Measurements from ENCODE around the gene GGT7. TPM values are rescaled to one million over a fixed set of nuclear protein-coding genes. Genes with fewer than 3 reads are reported as not detected.
A peak's percentile ranks its signal among the peaks of the same experiment; 100 is the strongest.

The GGT7 gene
- total RNA-seq, 2 experiments from 2014 or later = 1.8 to 2.7 TPM

GRCh38 chr20:34825530-34826362, 46.9 kb downstream of the GGT7 start, which contains the start of gene NCOA6:
Gene NCOA6, minus strand, starts transcription at chr20:34825651. Its CDS starts 43,296 bp downstream, at chr20:34782355.
- Histone ChIP-seq H3K36me3 (ENCODE audit: insufficient read depth, low read length) (no peaks in the 10 kb centered on the region), H3K9me3 (ENCODE audit: low read length) (no peaks in the 10 kb centered on the region), H4K20me1 (ENCODE audit: insufficient read depth, low read length) (peaks cover 10% of the 10 kb centered on the region; the same call in 1 of the 2 replicates), H3K4me2 (ENCODE audit: low read length) (peak within 1 kb of the TSS; percentile 91), H3K27ac (ENCODE audit: low read depth, low read length, poor library complexity, severe bottlenecking) (peak within 1 kb of the TSS; percentile 61), H3K4me3 (ENCODE audit: low read depth, low read length, poor library complexity, severe bottlenecking) (peak within 1 kb of the TSS; percentile 84), H3K9me2 (ENCODE audit: insufficient read depth, low read length) (no peaks in the 10 kb centered on the region), H3K4me1 (ENCODE audit: insufficient read depth, low read length, poor library complexity, severe bottlenecking) (peaks cover 18% of the 10 kb centered on the region), H2AFZ (ENCODE audit: low read length) (peak within 1 kb of the TSS; percentile 89), H3K79me2 (ENCODE audit: insufficient read depth, low read depth, low read length) (peaks cover 31% of the 10 kb centered on the region)
- BruUV-seq (replicated peaks) = TSS peak; percentile 95
- POLR2A ChIA-PET = interaction anchor here (0.5 to 0.7 kb wide), 2 partner anchors 99 to 259 kb away, joined by 3 to 4 read pairs; no protein-coding TSS in a partner anchor
- TF ChIP-seq CTCF (conservative IDR thresholded peaks at IDR 0.05; ENCODE audit: low read length) (no peak), EZH2phosphoT487 (IDR thresholded peaks at IDR 0.05; ENCODE audit: borderline replicate concordance, low read depth, low read length) (no peak)
- intact Hi-C loops (cut with micrococcal nuclease; ENCODE audit: unreplicated experiment) = no loop called here
- CTCF ChIA-PET (ENCODE audit: unreplicated experiment) = no interaction called here
- peak; percentile 85 for DNase-seq (ENCODE audit: low spot score)

GRCh38 chr20:34824806-34825529, 47.7 kb downstream of the GGT7 start:
- intact Hi-C loops (cut with micrococcal nuclease; ENCODE audit: unreplicated experiment) = no loop called here
- peaks cover 10% of the 10 kb centered on the region; the same call in 1 of the 2 replicates for H4K20me1 ChIP-seq (ENCODE audit: insufficient read depth, low read length)
- no peaks in the 10 kb centered on the region for H3K9me3 ChIP-seq (ENCODE audit: low read length)
- peak overlapping the region; percentile 61 for H3K27ac ChIP-seq (ENCODE audit: low read depth, low read length, poor library complexity, severe bottlenecking)
- H3K79me2 ChIP-seq (ENCODE audit: insufficient read depth, low read depth, low read length) = peaks cover 31% of the 10 kb centered on the region
- peak overlapping the region; percentile 38 for H2AFZ ChIP-seq (ENCODE audit: low read length)
- ChIA-PET POLR2A (interaction anchor here (0.9 kb wide), 1 partner anchor 14 kb away, joined by 3 read pairs; no protein-coding TSS in a partner anchor), CTCF (ENCODE audit: unreplicated experiment) (no interaction called here)
- peak; percentile 83 for DNase-seq (ENCODE audit: low spot score)
- H3K36me3 ChIP-seq (ENCODE audit: insufficient read depth, low read length) = no peaks in the 10 kb centered on the region
- TF ChIP-seq CTCF (conservative IDR thresholded peaks at IDR 0.05; ENCODE audit: low read length) = peak; percentile 53
- no peak for TF ChIP-seq EZH2phosphoT487 (IDR thresholded peaks at IDR 0.05; ENCODE audit: borderline replicate concordance, low read depth, low read length)
- H3K9me2 ChIP-seq (ENCODE audit: insufficient read depth, low read length) = no peaks in the 10 kb centered on the region
- peak overlapping the region; percentile 84 for H3K4me3 ChIP-seq (ENCODE audit: low read depth, low read length, poor library complexity, severe bottlenecking)
- no TSS peak for BruUV-seq (replicated peaks)
- H3K4me2 ChIP-seq (ENCODE audit: low read length) = peak overlapping the region; percentile 91
- peaks cover 18% of the 10 kb centered on the region for H3K4me1 ChIP-seq (ENCODE audit: insufficient read depth, low read length, poor library complexity, severe bottlenecking)
